ENCODE measurements around the gene TMED9.

DNA sequence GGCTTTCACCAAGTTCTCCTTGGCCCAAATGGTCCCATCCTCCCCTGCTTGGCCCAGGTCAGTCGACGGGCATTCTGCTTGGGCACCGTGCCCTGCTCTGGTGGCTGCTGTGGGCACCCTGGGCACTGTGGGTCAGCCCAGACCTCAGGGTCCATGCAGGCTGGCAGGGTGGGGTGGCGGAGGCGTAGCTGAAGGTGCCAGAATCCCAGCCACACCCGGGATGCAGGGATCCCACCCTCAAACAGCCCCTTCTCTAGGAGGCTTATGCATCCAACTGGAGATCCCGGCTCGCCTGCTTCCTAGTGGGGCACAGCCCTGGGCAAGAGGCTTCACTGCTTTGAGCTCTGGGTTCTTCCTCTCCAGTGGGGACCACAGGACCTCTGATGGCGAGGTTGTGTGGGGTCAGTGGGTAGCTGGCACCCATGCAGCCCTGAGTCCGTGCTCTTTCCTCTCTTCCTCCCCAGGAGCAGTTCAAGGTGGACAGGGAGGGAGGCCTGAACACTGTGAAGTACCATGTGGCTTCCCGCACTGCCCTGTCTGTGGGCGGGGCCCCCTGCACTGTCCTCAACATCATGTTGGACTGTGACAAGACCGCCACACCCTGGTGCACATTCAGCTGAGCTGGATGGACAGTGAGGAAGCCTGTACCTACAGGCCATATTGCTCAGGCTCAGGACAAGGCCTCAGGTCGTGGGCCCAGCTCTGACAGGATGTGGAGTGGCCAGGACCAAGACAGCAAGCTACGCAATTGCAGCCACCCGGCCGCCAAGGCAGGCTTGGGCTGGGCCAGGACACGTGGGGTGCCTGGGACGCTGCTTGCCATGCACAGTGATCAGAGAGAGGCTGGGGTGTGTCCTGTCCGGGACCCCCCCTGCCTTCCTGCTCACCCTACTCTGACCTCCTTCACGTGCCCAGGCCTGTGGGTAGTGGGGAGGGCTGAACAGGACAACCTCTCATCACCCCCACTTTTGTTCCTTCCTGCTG lies 17.4 kb downstream of the TMED9 start:
- no peak for TF ChIP-seq POLR2A (IDR thresholded peaks at IDR 0.05)
- TF ChIP-seq, protein P1, sequence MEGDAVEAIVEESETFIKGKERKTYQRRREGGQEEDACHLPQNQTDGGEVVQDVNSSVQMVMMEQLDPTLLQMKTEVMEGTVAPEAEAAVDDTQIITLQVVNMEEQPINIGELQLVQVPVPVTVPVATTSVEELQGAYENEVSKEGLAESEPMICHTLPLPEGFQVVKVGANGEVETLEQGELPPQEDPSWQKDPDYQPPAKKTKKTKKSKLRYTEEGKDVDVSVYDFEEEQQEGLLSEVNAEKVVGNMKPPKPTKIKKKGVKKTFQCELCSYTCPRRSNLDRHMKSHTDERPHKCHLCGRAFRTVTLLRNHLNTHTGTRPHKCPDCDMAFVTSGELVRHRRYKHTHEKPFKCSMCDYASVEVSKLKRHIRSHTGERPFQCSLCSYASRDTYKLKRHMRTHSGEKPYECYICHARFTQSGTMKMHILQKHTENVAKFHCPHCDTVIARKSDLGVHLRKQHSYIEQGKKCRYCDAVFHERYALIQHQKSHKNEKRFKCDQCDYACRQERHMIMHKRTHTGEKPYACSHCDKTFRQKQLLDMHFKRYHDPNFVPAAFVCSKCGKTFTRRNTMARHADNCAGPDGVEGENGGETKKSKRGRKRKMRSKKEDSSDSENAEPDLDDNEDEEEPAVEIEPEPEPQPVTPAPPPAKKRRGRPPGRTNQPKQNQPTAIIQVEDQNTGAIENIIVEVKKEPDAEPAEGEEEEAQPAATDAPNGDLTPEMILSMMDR (IDR thresholded peaks at IDR 0.05) = no peak
